Mononuclear cell (primary cell): ENCODE measurements around the gene PHF19. TPM values are rescaled to one million over a fixed set of nuclear protein-coding genes. Genes with fewer than 3 reads are reported as not detected.

Experiments
- H3K27me3 ChIP-seq: 2 replicates; pipeline ENCODE4 v1.6.0; 2011; ENCODE audit warnings: low read length, control low read depth; ENCODE audit not compliant: insufficient read depth
- H3K4me1 ChIP-seq: 2 replicates; pipeline ENCODE4 v1.5.1; 2011; ENCODE audit warnings: mild to moderate bottlenecking, low read length, control low read depth; ENCODE audit not compliant: insufficient read depth
- H3K4me3 ChIP-seq: 2 replicates; pipeline ENCODE4 v1.5.1; 2011; ENCODE audit warnings: mild to moderate bottlenecking, low read length, moderate library complexity
- H3K9me3 ChIP-seq: 2 replicates; pipeline ENCODE4 v1.5.1; 2011; ENCODE audit warnings: low read depth, mild to moderate bottlenecking, control low read depth, low read length
- total RNA-seq: library from RNA; depleted of rRNA; stranded (reverse); fragments of >200 nt; gene quantifications from one replicate; pipeline ENCODE4 v1.2.3, GENCODE V29; 2012

The PHF19 gene
- total RNA-seq, 1 donor = 31.6 TPM

GRCh38 chr9:120875195-120875565 lies 1.8 kb downstream of the PHF19 start:
- Histone ChIP-seq H3K9me3 (no peaks in the 10 kb centered on the region), H3K4me1 (peaks cover 44% of the 10 kb centered on the region), H3K27me3 (no peaks in the 10 kb centered on the region), H3K4me3 (no peak overlapping the region)

DNA sequence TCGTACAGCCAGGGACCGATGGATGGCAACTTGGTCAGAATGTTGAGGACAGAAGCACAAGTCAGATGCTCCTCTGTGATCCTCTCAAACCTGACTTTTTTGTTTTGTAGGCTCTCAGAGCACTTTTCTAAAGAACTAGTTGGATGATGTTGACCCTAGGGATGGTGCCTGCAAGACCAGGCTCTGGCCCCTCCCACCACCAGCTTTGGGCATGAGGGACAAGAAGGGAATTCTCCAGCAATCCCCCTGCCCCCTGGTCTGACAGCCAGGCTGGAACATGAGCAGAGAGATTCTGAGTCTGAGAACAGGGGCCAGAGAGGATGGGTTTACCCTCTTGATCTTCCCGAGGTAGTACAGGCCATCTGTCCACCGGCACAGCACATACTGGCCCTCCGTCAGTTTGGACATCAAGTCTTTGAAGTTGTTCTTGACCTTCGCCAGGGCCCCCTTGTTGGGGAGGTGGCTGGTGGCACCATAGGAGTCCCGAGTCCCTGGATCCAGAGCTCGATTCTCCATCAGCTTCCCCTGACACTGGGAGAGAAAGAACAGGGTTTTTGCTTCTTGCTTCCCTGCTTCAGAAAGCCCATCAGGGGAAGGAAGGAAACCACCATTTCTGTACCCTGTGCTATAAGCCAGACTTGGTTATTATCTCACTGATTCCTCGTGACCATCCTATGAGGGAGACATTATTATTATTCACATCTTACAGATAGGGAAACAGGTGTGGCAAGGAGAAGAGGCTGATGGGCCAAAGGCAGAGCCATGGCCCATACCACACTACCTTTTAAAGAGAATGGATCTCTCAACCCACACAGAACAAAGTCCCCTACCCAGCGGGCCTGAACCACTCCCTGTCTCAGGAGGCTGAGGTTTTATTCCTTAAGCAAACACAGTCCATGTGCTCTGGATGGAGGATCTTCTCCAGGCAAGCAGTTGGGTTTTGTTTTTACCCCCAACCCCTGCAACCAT lies 2.5 kb downstream of the PHF19 start:
- Histone ChIP-seq H3K4me1 (peaks cover 44% of the 10 kb centered on the region), H3K4me3 (no peak overlapping the region), H3K9me3 (no peaks in the 10 kb centered on the region), H3K27me3 (no peaks in the 10 kb centered on the region)

DNA sequence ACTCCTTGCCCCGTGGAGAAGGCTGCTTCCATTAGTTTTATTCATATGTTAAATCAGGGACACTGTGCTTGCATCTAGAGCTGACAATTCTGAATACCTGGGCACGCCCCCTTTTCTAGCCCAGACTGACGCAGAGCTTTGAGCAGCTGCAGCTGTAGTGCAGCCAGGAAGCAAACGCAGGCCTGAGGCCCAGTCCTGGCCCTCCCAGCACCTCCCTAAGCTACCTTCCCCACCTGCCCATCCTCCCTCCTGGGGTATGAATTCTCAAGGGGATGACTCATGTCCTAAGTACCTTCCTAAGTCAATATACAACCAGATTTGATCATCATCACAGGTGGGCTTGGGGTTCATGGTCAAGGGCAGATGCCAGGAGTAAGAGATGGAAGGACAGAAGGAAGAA lies 3.5 kb downstream of the PHF19 start:
- Histone ChIP-seq H3K4me3 (no peak overlapping the region), H3K4me1 (peaks cover 39% of the 10 kb centered on the region), H3K27me3 (no peaks in the 10 kb centered on the region), H3K9me3 (no peaks in the 10 kb centered on the region)

DNA sequence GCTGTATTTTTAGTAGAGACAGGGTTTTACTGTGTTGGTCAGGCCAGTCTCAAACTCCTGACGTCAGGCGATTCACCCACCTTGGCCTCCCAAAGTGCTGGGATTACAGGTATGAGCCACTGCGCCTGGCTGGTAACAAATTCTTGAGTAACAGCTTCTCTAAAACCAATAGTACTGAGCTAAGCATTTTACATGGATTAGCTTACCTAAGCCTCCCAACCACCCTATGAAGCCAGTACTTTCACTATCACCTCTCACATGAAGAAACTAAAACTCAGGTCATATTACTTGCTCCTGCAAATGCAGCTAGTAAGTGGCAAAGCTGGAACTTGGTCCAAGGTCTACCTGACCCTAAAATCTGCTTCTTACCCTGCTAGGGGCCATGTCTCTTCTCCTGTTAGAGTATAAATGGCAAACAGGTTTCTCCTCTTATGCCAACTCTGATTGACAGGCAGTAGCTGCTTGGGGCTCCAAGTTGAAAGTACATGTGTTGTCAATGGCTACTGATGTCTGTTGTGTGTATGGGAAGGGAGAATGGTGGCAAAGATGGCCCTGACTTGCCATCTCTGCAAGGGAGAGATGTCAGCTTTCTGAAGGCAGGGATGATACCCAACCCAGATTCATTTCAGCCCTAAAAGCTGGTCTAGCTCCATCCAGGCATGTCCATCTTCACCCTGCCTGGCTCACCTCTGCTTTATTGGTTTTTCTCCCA lies 4.0 kb downstream of the PHF19 start:
- no peaks in the 10 kb centered on the region for H3K9me3 ChIP-seq
- H3K4me3 ChIP-seq = no peak overlapping the region
- H3K27me3 ChIP-seq = no peaks in the 10 kb centered on the region
- H3K4me1 ChIP-seq = peaks cover 38% of the 10 kb centered on the region

DNA sequence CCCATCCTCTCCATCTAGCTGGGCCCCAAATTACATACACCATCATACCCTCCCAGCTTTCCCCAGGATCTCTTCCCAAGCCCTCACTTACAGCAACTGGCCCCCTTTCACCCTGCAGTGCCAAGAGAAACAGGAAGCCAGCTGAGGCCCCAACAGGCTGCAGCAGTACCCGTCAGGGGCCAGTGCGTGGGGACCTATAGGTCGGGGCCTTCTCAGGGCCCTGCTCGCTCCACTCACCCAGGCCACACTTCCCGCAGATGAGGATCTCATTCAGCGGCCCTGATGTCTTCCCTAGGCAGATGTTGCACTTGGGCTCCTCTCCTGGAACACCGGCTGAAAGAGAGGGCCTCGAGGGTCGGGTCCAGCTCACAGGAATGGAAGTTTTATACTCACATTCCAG lies 6.8 kb downstream of the PHF19 start:
- H3K27me3 ChIP-seq = no peaks in the 10 kb centered on the region
- no peak overlapping the region for H3K4me3 ChIP-seq
- peaks cover 24% of the 10 kb centered on the region for H3K4me1 ChIP-seq

GRCh38 chr9:120869726-120870125 lies 7.3 kb downstream of the PHF19 start:
- H3K9me3 ChIP-seq = no peaks in the 10 kb centered on the region
- no peaks in the 10 kb centered on the region for H3K27me3 ChIP-seq
- peaks cover 20% of the 10 kb centered on the region for H3K4me1 ChIP-seq
- no peak overlapping the region for H3K4me3 ChIP-seq

More for the DNA sequence above, 6.8 kb downstream of the PHF19 start:
- H3K9me3 ChIP-seq = no peaks in the 10 kb centered on the region

DNA sequence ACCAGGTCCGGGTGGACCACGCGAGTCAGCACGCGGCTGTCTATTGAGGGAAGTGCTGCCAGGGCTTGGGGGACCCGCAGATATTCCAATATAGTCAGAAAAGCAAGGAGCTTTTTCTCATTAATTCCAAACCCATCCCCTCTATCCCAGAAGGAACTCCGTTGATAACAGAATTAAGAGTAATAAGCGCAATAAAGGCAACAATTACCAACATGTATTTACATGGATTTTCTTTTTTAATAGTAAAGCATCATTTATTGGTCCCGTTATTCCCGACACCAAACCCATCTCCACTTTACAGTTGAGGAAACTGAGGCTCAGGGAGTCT lies 7.7 kb downstream of the PHF19 start:
- Histone ChIP-seq H3K9me3 (no peaks in the 10 kb centered on the region), H3K27me3 (no peaks in the 10 kb centered on the region), H3K4me3 (peak overlapping the region; percentile 55), H3K4me1 (peaks cover 20% of the 10 kb centered on the region)

DNA sequence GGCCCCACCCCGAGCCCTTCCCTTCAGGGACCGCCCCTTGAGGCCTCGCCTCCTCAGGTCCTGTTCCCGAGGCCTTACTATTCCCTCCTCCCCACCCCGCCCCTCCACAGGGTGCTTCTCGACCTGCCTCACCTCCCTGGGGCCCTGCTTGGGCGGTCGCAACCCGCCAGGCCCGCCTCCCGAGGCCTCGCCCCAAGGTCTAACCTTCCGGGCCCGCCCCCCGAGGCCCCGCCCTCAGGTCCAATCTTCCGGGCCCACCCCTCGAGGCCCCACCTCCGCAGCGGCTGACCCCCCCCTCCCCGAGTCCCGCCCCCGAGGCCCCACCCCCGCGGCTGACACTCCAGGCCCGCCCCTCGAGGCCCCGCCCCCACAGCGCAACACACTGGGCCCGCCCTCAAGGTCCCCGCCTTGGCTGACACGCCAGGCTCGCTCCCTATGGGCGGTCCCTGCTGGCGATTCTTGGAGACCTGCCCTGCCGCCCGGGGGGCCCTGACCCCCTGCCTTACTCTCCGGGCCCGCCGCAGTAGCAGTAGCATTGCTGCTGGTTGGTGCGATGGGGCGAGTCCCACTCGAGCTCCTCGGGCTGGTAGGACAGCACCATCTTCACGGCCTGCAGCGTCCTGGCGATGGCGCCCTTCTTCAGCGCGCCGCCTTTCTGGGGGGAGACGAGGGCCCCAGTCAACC lies 8.2 kb downstream of the PHF19 start:
- Histone ChIP-seq H3K27me3 (no peaks in the 10 kb centered on the region), H3K4me1 (peaks cover 20% of the 10 kb centered on the region), H3K9me3 (no peaks in the 10 kb centered on the region), H3K4me3 (peak overlapping the region; percentile 55)

DNA sequence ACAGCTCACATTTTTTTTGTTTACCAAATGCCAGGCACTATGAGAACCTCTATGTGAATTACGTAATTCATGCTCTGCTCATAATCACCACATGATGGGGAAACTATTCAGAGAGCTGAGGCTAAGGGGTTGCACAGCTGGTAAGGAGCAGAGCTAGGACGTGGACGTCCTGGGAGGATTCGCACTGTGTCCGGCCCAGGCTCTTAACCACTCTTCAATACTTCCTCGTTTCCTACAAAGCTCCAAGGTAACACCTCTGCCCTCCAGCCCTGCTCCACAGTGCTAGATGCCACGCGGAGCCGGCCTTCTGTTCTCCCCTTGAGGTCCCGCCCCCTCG lies 8.7 kb downstream of the PHF19 start:
- Histone ChIP-seq H3K27me3 (no peaks in the 10 kb centered on the region), H3K4me3 (peak overlapping the region; percentile 26), H3K4me1 (peaks cover 20% of the 10 kb centered on the region), H3K9me3 (no peaks in the 10 kb centered on the region)

DNA sequence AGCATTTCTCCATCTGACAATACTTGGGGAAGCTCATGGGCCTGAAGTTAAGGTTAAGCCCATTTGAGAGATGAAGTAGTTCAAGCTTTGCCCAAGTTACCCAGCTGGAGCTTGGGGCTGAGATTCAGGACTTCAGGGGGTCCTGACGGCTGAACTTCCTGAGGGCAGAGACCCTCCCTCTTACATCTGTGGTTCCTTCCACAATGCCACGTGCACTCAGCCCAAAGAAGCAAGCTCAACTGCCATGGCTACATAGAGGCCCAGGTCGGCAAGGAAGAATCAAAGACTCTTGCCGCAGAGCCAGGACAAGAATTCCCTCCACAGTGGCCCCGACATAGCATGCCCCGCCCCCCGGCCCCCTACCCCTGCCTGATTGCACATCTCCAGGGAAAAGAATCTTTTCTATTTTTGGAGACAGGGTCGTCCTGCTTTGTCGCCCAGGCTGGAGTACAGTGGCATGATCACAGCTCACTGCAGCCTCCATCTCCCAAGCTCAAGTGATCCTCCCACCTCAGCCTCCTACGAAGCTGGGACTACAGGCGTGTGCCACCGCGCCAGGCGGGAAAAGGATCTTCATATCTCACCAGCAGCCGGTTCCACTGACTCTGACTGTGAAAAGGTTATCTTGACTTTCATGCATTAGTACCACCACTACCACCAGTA lies 9.2 kb downstream of the PHF19 start:
- peak overlapping the region; percentile 26 for H3K4me3 ChIP-seq
- no peaks in the 10 kb centered on the region for H3K27me3 ChIP-seq
- peaks cover 20% of the 10 kb centered on the region for H3K4me1 ChIP-seq
- no peaks in the 10 kb centered on the region for H3K9me3 ChIP-seq

GRCh38 chr9:120866651-120867050 lies 10.3 kb downstream of the PHF19 start:
- Histone ChIP-seq H3K27me3 (no peaks in the 10 kb centered on the region), H3K4me3 (no peak overlapping the region), H3K9me3 (no peaks in the 10 kb centered on the region), H3K4me1 (peaks cover 20% of the 10 kb centered on the region)

GRCh38 chr9:120865809-120866208 lies 11.2 kb downstream of the PHF19 start:
- Histone ChIP-seq H3K27me3 (no peaks in the 10 kb centered on the region), H3K4me1 (peaks cover 20% of the 10 kb centered on the region), H3K9me3 (no peaks in the 10 kb centered on the region)

DNA sequence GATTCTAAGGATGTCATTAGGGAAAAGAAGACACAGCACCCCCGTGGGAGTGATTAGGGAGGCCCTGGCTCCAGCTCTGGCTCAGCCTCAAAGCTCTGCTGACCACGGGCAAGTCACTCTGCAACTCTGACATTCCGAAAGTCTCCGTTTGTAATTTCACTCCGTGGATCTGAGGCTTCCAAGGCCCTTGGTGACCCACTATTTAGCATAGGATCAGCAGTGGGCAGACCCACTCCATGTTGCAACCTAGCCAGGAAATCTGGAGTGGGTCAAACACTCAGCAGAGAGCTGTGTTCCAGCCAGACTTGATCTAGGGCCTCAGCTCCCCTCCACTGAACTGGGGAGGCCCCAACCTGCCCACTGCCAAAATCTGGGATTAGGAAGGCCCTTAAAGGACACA lies 11.8 kb downstream of the PHF19 start:
- no peaks in the 10 kb centered on the region for H3K9me3 ChIP-seq
- H3K4me1 ChIP-seq = peaks cover 17% of the 10 kb centered on the region

More at GRCh38 chr9:120865809-120866208, 11.2 kb downstream of the PHF19 start:
- no peak overlapping the region for H3K4me3 ChIP-seq

GRCh38 chr9:120864719-120865118 lies 12.3 kb downstream of the PHF19 start:
- H3K9me3 ChIP-seq = no peaks in the 10 kb centered on the region
- H3K4me1 ChIP-seq = peaks cover 12% of the 10 kb centered on the region
- H3K27me3 ChIP-seq = no peaks in the 10 kb centered on the region
- no peak overlapping the region for H3K4me3 ChIP-seq

More for the DNA sequence above, 11.8 kb downstream of the PHF19 start:
- no peak overlapping the region for H3K4me3 ChIP-seq
- no peaks in the 10 kb centered on the region for H3K27me3 ChIP-seq

DNA sequence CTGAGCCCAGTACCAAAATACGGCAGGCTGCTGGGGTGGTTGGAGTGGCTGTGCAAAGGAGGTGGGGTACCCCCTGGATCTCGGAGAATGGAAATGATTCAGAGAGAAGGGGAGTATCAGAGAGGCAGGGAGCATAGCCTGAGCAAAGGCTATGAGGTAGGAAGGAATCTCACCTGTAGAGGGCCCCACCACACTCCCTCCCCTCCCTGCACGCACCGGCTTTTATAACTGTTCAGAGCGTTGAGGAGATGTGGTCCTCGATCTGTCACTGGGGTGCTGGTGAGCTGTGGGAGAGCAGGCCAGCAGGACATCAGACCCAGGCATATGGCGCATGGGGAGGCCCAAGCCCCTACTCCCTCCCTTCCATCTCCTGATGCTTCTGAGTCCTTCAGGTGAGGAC lies 13.2 kb downstream of the PHF19 start:
- H3K9me3 ChIP-seq = no peaks in the 10 kb centered on the region
- H3K4me1 ChIP-seq = peaks cover 6% of the 10 kb centered on the region
- H3K4me3 ChIP-seq = no peak overlapping the region
- H3K27me3 ChIP-seq = no peaks in the 10 kb centered on the region
